SK-N-SH (cell line): Measurements from ENCODE around the gene SPI1. TPM values are rescaled to one million over a fixed set of nuclear protein-coding genes. Genes with fewer than 3 reads are reported as not detected.
A peak's percentile ranks its signal among the peaks of the same experiment; 100 is the strongest.

Experiments
- CTCF ChIA-PET: fragments of 300-600, 350-600 bp; formaldehyde crosslinking; extraction: SDS; loops from one replicate; lab custom pipeline; 2021; lab: Yijun Ruan, JAX
- POLR2A ChIA-PET: fragments of 350-600 bp; sonication (Branson Sonifier 250); formaldehyde crosslinking; extraction: SDS; loops from one replicate; lab custom pipeline; 2020; ENCODE audit warnings: antibody characterized with exemption, inconsistent platforms; lab: Yijun Ruan, JAX
- DNase-seq: peaks from one replicate; pipeline ENCODE4 v3.0.0; 2012
- H2AFZ ChIP-seq: fragments of 200-600 bp; sonication (generic); 2 replicates; pipeline ENCODE4 v1.8.1; 2016; ENCODE audit warnings: antibody characterized with exemption, mild to moderate bottlenecking, low read depth
- H3F3A ChIP-seq: fragments of 200-600 bp; sonication (generic); replicated peaks from 2 replicates; pipeline ENCODE3; 2016; ENCODE audit warnings: antibody characterized with exemption, mild to moderate bottlenecking; ENCODE audit not compliant: insufficient read depth
- H3K27ac ChIP-seq, 2 experiments: fragments of 200-500 bp in 1 of 2; fragments of 200-600 bp in 1 of 2; sonication (Bioruptor generic) in 1 of 2; sonication (generic), shearing (Covaris generic) in 1 of 2; 2 replicates each; pipeline versions ENCODE4 v1.5.1 to v1.6.1; 2014 to 2016; ENCODE audit warnings: low read depth in 2 of 2, inconsistent platforms in 1 of 2, low read length in 1 of 2, mild to moderate bottlenecking in 1 of 2, mixed read lengths in 1 of 2
- H3K27me3 ChIP-seq: fragments of 200-600 bp; sonication (generic), shearing (Covaris generic); 2 replicates; pipeline ENCODE4 v1.6.1; 2016; ENCODE audit warnings: mixed run types; ENCODE audit not compliant: insufficient read depth
- H3K36me3 ChIP-seq, 2 experiments: fragments of 200-500 bp in 1 of 2; fragments of 200-600 bp in 1 of 2; sonication (Bioruptor generic) in 1 of 2; sonication (generic) in 1 of 2; replicated peaks in 1 of 2; 2 replicates each; pipeline versions ENCODE3 to v1.5.1; 2014 to 2016; ENCODE audit warnings: low read length in 1 of 2, mild to moderate bottlenecking in 1 of 2; ENCODE audit not compliant: insufficient read depth in 2 of 2, control insufficient read depth in 1 of 2
- H3K4me1 ChIP-seq, 2 experiments: fragments of 200-500 bp in 1 of 2; fragments of 200-600 bp in 1 of 2; sonication (Bioruptor generic) in 1 of 2; sonication (generic), shearing (Covaris generic) in 1 of 2; 2 replicates each; pipeline versions ENCODE4 v1.5.1 to v1.6.1; 2014 to 2016; ENCODE audit warnings: low read depth in 1 of 2, low read length in 1 of 2, mixed run types in 1 of 2; ENCODE audit not compliant: insufficient read depth in 2 of 2, control insufficient read depth in 1 of 2
- H3K4me2 ChIP-seq: fragments of 200-600 bp; sonication (generic), shearing (Covaris generic); 2 replicates; pipeline ENCODE4 v1.6.1; 2017; ENCODE audit warnings: mixed run types
- H3K4me3 ChIP-seq, 2 experiments: fragments of 200-500 bp in 1 of 2; fragments of 200-600 bp in 1 of 2; sonication (Bioruptor generic) in 1 of 2; sonication (generic), shearing (Covaris generic) in 1 of 2; 2 replicates each; pipeline versions ENCODE4 v1.5.1 to v1.8.1; 2014 to 2016; ENCODE audit warnings: low read depth in 2 of 2, inconsistent platforms in 1 of 2, low read length in 1 of 2, mild to moderate bottlenecking in 1 of 2, mixed read lengths in 1 of 2, moderate library complexity in 1 of 2
- H3K79me2 ChIP-seq: fragments of 200-600 bp; sonication (generic); 2 replicates; pipeline ENCODE4 v1.8.1; 2017; ENCODE audit warnings: mild to moderate bottlenecking; ENCODE audit not compliant: insufficient read depth
- H3K9ac ChIP-seq: fragments of 200-600 bp; sonication (generic); 2 replicates; pipeline ENCODE4 v1.6.1; 2017; ENCODE audit warnings: mixed run types
- H3K9me2 ChIP-seq: fragments of 200-600 bp; sonication (generic); 2 replicates; pipeline ENCODE4 v1.6.1; 2017; ENCODE audit warnings: mixed run types
- H3K9me3 ChIP-seq: fragments of 200-600 bp; sonication (generic); 2 replicates; pipeline ENCODE4 v1.6.1; 2017; ENCODE audit warnings: mixed run types, mild to moderate bottlenecking, moderate library complexity
- H4K20me1 ChIP-seq: fragments of 200-600 bp; sonication (generic); 2 replicates; pipeline ENCODE4 v1.6.1; 2017; ENCODE audit warnings: mild to moderate bottlenecking, mixed run types; ENCODE audit not compliant: insufficient read depth
- CTCF ChIP-seq: fragments of 200-600 bp; sonication (generic); IDR thresholded peaks from 2 replicates; pipeline ENCODE4 v1.6.1; 2017; ENCODE audit warnings: antibody characterized with exemption, mild to moderate bottlenecking, moderate library complexity
- EZH2phosphoT487 ChIP-seq: fragments of 200-600 bp; sonication (generic); IDR thresholded peaks from 2 replicates; pipeline ENCODE4 v1.6.1; 2017; ENCODE audit warnings: low read depth, mixed run types, mild to moderate bottlenecking, antibody characterized with exemption, moderate library complexity, borderline replicate concordance
- FOSL2 ChIP-seq: IDR thresholded peaks from 2 replicates; pipeline ENCODE4 v1.4.0; 2012; ENCODE audit warnings: low read depth, mild to moderate bottlenecking, moderate library complexity, borderline replicate concordance
- IRF3 ChIP-seq: fragments of 150-350 bp; IDR thresholded peaks from 2 replicates; pipeline ENCODE4 v1.6.1; 2016; ENCODE audit warnings: mild to moderate bottlenecking, low read depth, low read length
- MAX ChIP-seq: IDR thresholded peaks from 2 replicates; pipeline ENCODE4 v1.4.0; 2012; ENCODE audit warnings: low read depth
- MXI1 ChIP-seq: IDR thresholded peaks from 2 replicates; pipeline ENCODE4 v1.6.1; 2012; ENCODE audit warnings: mild to moderate bottlenecking, low read depth, low read length, improper control_type of control experiment
- NFIC ChIP-seq: IDR thresholded peaks from 2 replicates; pipeline ENCODE4 v1.4.0; 2012; ENCODE audit warnings: borderline replicate concordance
- NRF1 ChIP-seq: IDR thresholded peaks from 2 replicates; pipeline ENCODE4 v1.6.1; 2012; ENCODE audit warnings: low read depth, mild to moderate bottlenecking, low read length
- PBX3 ChIP-seq: IDR thresholded peaks from 2 replicates; pipeline ENCODE4; 2012
- RCOR1 ChIP-seq: fragments of 150-350 bp; IDR thresholded peaks from 2 replicates; pipeline ENCODE4 v1.6.1; 2017; ENCODE audit warnings: antibody characterized with exemption, low read length
- RXRA ChIP-seq: IDR thresholded peaks from 2 replicates; pipeline ENCODE4 v1.4.0; 2012; ENCODE audit warnings: low read depth, mild to moderate bottlenecking, borderline replicate concordance
- SMC3 ChIP-seq: IDR thresholded peaks from 2 replicates; pipeline ENCODE4 v1.6.1; 2012; ENCODE audit warnings: low read depth, low read length, improper control_type of control experiment
- TCF12 ChIP-seq: IDR thresholded peaks from 2 replicates; pipeline ENCODE4 v1.4.0; 2012
- USF2 ChIP-seq: fragments of 150-350 bp; IDR thresholded peaks from 2 replicates; pipeline ENCODE4 v1.6.1; 2017; ENCODE audit warnings: antibody characterized with exemption, low read length, low read depth, borderline replicate concordance
- WGBS: methylation state at CpG from one replicate; pipeline ENCODE4 v1.1.6; 2017; ENCODE audit warnings: low lambda C conversion rate; 5-methylcytosine and 5-hydroxymethylcytosine counted together
- polyA plus RNA-seq, 3 experiments: library from polyadenylated mRNA; depleted of rRNA; stranded (reverse); fragments of >200 nt; gene quantifications; 2 replicates each; pipeline ENCODE4 v1.2.3, GENCODE V29; 2012

Gene SPI1
- polyA plus RNA-seq, 1 of the 3 experiments (the other 2 are of a cell fraction): not detected

DNA sequence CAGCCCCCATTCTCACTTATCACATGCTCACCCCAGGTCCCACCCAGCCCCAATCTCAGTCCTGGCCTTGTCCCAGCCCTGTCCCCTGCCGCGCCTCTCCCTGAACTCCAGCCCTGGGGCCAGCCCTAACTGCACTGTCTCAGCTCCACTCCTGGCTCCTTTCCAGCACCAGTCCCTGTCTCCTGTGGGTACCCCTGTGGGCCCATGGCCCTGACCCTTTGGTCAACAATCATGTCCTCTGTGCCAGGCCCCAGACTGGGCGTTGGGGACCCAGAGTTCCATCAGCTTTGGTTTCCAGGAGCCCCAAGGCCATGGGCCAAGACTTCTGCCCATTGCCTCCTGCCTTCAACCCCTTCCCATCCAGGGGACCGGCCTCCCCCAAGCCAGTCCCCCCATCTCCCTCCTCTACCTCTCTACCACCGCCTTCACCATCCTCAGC, 757 bp downstream of the SPI1 start:
- Histone ChIP-seq H4K20me1 (no peaks in the 10 kb centered on the region), H3K4me3 (no peak overlapping the region), H3K4me2 (no peak overlapping the region), H3K27me3 (no peaks in the 10 kb centered on the region), H3K36me3 (no peaks in the 10 kb centered on the region), H3K9me3 (no peaks in the 10 kb centered on the region), H3F3A (no peaks in the 10 kb centered on the region), H2AFZ (no peak overlapping the region), H3K9ac (no peak overlapping the region), H3K4me1 (peaks cover 0 to 4% of the 10 kb centered on the region in 2 experiments; a peak in 1 of 4 replicates), H3K79me2 (no peaks in the 10 kb centered on the region), H3K9me2 (no peaks in the 10 kb centered on the region), H3K27ac (no peak overlapping the region)
- CTCF ChIA-PET: interaction anchor here (1.4 kb wide), 1 partner anchor 31 kb away, joined by 7 read pairs; the partner anchor contains the start of gene SLC39A13
- DNase-seq: peak; percentile 27
- TF ChIP-seq CTCF: no peak
- TF ChIP-seq PBX3: no peak
- TF ChIP-seq MXI1: no peak
- TF ChIP-seq NFIC: no peak
- TF ChIP-seq RCOR1: no peak
- WGBS: 93% methylated on average over 4 of the region's 5 CpGs
- POLR2A ChIA-PET: no interaction called here

GRCh38 chr11:47376525-47377371, 1.6 kb downstream of the SPI1 start:
- no peaks in the 10 kb centered on the region for H3F3A ChIP-seq
- H3K9ac ChIP-seq: no peak overlapping the region
- CTCF ChIA-PET: no interaction called here
- H3K4me1 ChIP-seq: peaks cover 0 to 4% of the 10 kb centered on the region in 2 experiments; a peak in 1 of 4 replicates
- POLR2A ChIA-PET: no interaction called here
- no peak overlapping the region for H3K27ac ChIP-seq
- H3K9me3 ChIP-seq: no peaks in the 10 kb centered on the region
- H4K20me1 ChIP-seq: no peaks in the 10 kb centered on the region
- no peaks in the 10 kb centered on the region for H3K79me2 ChIP-seq
- no peaks in the 10 kb centered on the region for H3K36me3 ChIP-seq
- H3K27me3 ChIP-seq: no peaks in the 10 kb centered on the region
- no peak overlapping the region for H3K4me2 ChIP-seq
- H3K4me3 ChIP-seq: no peak overlapping the region
- peak; percentile 27 for DNase-seq
- H2AFZ ChIP-seq: no peak overlapping the region
- H3K9me2 ChIP-seq: no peaks in the 10 kb centered on the region
- WGBS: 71% methylated on average over 7 of the region's 14 CpGs
- TF ChIP-seq USF2: no peak
- no peak for TF ChIP-seq RCOR1
- no peak for TF ChIP-seq NRF1
- TF ChIP-seq TCF12: no peak
- TF ChIP-seq EZH2phosphoT487: no peak
- no peak for TF ChIP-seq MXI1
- TF ChIP-seq SMC3: no peak
- no peak for TF ChIP-seq MAX
- no peak for TF ChIP-seq FOSL2
- no peak for TF ChIP-seq IRF3
- TF ChIP-seq RXRA: no peak
- TF ChIP-seq PBX3: no peak
